Activated effector memory CD4-positive, alpha-beta T cell treated with anti-CD3 and anti-CD28 coated beads, Interleukin-2, amount 50 U/mL, for 16 hours (primary cell): ENCODE data around the gene CCDC40.
A peak's percentile ranks its signal among the peaks of the same experiment; 100 is the strongest.
"Not testable (repeated sequence)": the region's sequence is repeated elsewhere in the genome, so short reads cannot be mapped to it uniquely, and the experiment has no call there.

ENCODE experiments used
- DNase-seq: peaks from one replicate; pipeline ENCODE4 v3.0.0-alpha.2; 2020

The CCDC40 gene

GRCh38 chr17:80035937-80036714 lies at the start of gene CCDC40:
Gene CCDC40 (plus strand): TSS chr17:80036642. CDS start chr17:80036663, 21 bp downstream.
- peak; percentile 90 for DNase-seq

DNA sequence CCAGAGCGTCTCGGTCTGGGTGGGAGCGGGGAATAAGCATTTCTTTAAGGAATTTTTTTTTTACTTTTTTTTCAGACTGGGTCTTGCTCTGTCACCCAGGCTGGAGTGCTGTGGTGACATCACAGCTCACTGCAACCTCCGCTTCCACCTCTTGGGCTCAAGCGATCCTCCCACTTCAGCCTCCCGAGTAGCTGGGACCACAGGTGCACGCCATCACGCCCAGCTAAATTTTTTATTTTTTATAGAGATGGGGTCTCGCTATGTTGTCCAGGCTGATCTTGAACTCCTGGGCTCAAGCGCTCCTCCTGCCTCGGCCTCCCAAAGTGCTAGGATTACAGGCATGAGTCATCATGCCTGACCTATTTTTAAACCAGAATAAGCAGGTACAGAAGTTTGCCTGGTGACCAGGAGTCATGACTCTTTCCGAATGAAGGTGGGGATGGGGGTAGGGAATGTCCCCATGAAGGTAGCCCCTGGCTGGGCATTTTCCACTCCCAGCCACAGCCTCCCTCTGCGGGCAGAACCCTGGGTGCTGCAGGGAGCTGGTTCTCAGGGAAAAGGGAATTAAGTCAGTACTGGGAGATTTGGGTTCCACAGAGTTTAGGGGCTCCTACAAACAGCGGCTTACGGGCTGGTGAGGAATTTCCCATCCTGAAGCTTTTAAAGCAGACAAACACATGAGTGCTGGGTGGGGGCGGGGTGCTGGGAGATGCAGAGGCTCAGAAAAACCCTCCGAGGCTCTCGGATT lies 49.1 kb upstream of the CCDC40 start:
- DNase-seq = no peak

DNA sequence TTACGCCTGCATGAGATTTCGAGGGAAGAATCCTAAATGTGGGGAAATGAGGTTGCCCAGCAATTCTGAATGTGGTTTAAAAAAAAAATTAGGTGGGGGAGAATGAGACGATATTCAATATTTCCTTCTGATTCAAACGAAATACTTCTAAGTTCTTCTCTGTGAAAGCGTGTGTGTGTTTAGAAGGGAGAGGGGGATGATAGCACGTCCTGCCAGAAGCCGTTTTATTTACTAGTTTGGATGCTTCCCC lies 48.6 kb upstream of the CCDC40 start:
- no peak for DNase-seq

DNA sequence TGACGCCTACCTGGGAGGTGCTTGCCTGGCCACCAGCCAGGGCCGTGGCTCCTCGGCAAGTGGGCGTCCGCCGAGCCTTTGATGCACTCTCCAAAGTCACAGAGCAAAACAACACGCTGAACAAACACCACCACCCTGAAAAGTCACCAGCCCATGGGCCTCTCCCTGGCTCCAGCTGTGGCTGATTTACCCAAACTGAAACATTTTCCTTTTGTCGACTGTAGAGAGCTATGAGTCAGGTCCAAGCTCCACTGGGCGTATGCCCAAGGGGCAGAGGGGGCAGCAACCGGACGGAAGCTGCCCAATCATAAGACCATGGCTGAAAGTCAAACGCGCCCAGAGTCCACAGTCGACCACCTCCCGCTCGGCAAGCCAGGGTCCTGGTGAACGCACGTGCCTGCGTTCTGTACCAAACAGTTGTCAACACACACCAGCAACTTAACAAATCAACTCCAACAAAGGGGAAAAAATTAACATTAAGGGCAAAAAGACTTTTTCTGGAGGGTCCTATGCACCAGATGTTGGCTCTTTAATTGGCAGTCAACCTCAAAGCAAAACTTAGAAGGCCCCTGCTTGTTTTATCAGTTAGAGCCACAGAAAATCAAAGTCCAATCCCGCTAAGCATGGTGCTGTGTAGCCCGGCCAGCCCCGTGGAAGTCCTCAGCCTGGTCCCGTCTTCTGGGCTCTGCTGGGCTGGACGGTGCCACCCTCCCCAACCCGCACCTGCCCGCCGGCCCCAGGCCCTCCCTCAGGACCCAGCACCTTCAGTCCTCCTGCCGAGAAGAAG lies 48.1 kb upstream of the CCDC40 start:
- DNase-seq = no peak

GRCh38 chr17:79989106-79989835 lies 47.2 kb upstream of the CCDC40 start:
- DNase-seq = no peak

GRCh38 chr17:79990051-79990592 lies 46.3 kb upstream of the CCDC40 start:
- no peak for DNase-seq

DNA sequence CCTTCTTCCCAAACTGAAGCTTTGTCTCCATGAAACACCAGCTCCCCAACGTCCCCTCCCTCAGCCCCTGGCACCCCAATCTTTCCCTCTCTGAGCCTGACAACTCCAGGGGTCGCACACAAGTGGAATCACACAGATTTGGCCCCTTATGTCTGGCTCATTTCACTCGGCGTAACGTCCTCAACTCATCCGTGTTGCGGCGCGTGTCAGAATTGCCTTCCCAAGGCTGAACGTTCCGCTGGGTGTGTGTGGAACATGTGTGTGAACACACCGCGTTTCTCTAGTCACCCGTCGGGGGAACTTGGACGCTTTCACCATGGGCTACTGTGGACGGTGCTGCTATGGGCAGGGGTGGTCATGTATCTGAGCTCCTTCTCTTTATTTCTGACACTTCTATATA lies 45.7 kb upstream of the CCDC40 start:
- no peak for DNase-seq

DNA sequence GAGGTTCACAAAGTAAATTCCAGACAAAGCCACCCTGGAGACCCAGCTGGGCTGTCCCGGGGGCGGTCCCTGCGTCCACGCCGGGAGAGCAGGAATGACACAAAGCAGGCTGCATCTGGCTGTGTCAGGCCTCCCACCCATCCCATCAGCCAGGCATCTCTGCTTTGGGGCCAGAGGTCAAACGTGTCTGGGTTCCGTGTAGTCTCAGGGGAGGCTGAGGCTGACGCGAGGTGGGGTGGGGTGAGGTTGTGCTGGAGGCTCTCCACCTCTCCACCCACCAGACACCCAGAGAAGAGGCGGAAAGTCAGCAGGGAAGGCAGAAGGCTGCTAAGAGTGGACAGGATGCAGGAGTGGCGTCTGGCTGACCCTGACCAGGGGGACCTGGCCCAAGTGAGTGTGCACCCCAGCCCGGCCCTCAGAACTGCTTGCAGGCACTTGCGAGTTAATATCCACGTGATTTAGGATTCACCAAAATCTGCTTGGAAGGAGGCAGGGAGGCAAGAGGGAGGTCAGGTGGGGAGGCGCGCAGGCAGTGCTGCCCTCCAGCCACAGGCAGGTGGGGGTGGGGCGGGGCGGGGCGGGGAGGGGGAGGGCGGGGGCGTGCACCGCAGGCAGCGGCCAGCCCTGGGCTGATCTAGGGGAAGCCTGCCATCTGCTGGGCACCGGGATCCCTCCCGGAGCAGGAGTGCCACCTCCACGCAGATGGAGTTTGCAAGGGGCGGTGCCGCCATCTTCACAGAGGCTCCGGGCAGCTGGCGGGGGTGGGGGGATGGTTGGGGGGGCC lies 45.1 kb upstream of the CCDC40 start:
- DNase-seq = peak; percentile 93

DNA sequence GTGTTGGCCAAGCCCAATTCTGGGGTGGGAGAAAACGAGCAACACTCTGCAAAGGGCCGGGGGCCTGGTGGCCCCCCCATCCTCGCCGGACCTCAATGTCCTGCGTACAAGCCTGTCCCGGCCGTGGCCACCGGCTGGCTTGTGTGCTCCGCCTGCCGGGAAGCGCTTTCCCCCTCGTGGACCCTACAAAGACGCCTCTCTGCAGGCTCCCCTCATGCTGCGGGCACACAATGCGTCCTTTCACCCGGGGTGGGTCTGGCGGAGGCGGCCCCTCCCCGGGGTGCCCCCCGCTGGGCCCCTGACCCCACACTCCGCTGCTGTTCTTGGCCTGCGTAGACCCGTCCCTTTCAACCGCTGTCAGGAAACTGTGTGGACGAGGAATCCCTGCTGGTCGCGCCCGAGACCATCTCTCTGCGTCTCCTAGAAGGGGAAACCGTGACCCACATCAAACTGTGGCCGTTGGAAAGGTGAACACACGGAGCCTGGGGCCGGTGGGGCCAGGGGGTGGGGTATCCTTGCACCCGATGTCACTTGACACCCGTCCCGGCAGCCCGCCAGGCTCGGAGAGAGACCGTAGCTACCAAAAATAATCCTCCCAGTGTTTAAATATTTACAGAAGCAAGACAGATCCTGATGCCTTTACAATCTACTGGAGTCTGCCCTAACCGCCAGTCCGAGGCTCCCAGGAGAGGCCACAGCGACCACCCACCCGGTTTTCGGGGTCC lies 44.4 kb upstream of the CCDC40 start:
- DNase-seq = no peak

DNA sequence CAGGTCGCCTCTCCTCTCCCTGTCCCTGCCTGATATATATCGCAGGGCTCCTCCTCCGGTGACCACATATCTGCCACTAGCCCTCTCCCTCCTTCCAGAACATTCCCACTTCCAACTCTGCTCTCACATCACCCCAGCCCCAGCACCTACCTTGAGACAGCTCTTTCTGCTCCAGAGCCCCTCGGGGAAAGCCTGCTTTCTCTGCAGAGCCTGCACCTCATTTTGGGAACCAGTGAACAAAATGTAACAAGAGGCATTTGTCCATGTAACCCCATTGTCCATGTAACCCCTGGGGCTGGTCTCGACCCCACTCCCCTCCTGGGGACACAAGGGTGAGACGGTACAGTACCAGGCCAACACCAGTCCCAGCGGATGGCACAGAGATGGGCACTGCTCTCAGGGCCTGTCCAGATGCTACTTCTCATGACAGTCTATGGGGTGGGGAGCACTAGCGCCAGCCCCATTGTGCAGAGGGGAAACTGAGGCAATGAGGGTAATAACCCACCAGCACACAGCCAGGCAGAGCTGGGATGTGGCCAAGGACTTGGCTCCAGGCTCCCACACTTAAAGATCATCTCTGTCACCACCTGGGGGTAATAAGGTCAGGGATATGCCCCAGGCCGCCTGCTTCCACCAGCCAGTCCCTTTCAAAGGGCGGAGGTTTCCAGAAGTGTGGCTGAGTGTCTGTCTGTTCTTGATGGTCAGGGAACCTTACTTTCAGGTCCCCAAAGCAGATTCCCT lies 43.6 kb upstream of the CCDC40 start:
- no peak for DNase-seq

DNA sequence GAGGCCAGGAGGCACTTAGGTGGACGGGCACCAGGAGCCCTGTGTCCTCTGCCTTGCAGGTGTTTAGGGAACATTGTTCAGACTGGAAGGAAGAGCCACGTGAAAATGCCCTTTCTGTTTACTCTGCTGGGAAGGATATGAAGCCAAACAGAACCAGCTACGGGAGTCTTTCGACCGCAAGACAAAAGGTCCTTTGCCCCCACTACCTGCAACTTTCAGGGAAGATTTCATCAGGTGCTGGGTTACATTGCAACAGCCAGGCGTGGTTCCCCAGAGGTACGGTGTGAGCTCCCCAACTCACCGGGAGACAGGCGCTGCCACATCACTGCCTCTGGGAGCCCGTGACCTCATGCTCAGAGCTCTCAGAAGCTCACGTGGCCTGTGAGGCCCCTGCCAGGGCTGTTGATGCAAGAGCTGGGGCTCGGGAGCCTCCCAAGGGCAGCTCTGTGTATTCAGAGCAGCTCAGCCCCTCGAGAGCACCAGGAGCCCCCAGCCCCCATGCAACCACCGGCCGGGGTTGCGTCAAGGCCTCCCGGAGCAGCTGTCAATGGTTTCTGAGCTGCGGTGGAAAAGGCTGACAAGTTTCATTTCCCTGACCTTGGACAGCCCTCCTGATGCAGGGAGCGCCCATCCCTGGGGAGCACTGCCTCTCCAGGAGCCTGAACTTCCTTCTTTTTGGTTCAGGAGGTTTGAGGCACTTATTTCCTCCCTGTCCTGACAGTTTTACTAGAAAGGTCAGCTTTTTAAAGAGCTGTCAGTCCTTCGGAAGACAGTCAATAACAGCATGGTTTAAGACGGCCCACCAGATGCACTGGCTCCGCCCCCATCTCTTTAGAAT lies 42.8 kb upstream of the CCDC40 start:
- DNase-seq = peak; percentile 68

DNA sequence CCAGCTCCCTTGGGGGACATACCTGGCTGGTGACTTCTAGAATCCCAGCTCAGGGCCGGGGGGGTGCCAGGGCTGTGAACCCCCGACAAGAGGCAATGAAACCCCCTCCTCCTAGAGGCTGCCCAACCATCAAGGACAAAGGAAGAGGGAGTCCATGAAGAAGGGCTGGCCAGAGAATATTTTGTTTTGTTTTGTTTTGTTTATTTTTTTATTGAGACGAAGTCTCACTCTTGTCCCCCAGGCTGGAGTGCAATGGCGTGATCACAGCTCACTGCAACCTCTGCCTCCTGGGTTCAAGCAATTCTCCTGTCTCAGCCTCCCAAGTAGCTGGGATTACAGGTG lies 42.2 kb upstream of the CCDC40 start:
- not testable (repeated sequence) for DNase-seq

DNA sequence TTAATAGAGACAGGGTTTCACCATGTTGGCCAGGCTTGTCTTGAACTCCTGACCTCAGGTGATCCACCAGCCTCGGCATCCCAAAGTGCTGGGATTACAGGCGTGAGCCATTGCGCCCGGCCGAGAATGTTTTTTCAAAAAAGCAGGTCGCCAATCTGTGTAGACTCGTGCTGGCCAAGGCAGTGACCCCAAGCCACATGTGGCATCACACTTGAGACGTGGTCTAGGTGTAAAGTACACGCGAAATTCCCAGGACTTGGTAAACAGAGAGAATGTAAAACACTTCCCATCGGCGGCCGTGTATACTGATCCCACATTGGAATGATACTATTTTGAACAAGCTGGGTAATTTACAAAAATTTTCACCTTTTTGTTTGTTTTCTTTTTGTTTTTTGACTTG lies 41.8 kb upstream of the CCDC40 start:
- DNase-seq = no peak

DNA sequence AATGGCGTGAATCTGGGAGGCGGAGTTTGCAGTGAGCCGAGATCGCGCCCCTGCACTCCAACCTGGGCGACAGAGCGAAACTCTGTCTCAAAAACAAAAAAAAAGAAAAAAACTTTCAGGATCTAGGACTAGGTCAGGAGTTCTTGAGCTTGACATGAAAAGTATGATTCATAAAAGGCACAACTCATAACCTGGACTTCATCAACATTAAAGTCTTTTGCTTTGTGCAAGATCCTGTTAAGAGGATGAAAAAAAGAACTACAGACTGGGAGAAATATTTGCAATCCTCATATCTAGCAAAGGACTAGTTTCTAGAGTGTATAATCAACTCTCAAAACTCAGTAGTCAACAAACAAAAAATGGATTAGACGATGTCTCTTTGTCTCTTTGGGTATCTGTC lies 40.7 kb upstream of the CCDC40 start:
- DNase-seq = no peak

- DNase-seq = no peak
These were observed 40.2 kb upstream of the CCDC40 start for GRCh38 chr17:79996291-79996690.

DNA sequence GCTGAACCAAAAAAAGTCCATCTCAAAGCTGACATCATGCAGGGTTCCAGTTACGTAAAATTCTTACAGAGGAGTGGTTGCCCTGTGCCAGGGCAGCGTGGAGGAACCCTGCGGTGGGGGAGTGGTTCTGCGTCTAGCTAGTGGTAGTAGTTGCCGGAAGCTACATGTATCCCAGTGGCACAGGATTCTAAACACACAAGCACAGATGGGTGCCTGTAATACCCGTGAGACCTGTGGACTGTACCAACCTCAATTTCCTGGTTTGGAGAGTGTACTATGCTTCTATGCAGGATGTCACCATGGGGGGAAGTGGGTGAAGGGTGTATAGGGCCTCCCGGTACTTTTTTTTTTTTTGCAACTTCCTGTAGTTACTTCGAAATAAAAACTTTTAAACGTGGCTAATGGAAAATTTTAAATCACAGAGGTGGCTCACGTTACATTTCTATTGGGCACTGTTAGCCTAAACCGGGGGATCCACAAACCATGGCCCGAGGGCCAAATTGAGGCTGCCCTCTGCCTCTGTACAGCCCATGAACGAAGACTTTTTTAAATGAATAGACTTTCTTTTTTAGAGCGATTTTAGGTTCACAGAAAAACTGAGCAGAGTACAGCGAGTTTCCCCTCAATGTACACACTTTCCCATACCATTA lies 39.3 kb upstream of the CCDC40 start:
- DNase-seq = peak; percentile 88

- no peak for DNase-seq
These were observed 36.3 kb upstream of the CCDC40 start for GRCh38 chr17:80000136-80000535.

DNA sequence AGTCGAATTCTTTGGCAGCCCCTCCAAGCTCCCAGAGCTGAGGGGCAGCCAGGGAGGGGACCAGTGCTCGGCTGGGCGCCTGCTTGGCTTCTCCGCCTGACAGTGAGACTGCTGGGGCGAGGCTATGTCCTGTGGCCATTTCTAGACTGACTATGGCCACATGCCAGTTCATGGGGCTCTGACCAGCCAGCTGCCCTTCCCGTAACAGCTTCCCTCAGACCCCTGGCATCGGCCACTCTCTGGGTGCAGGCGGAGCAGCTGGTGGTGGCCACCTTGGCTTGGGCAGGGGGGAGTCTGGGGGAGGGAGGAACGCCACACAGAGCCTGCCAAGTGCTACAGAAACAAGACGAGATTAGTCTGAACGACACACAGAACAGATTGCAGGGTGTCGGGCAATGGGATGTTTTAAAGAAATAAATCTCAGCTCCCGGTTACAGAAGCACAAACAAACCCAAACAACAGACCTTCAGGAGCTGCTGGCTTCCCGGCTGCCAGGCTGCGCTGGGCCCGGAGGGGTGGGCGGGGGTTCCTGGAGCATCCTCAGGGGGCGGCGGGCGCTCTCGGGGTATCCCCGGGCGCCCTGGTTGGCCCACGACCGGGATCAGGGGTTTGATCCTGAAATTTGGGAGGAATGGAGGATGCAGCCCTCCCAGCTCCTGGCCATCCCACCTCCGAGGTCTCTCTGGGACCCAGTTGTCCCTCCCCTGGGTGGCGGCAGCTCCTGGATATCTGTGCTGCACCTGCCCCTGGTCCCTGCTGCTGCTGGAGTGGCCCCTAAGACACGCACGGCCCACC lies 35.3 kb upstream of the CCDC40 start:
- no peak for DNase-seq
